Measurements from ENCODE around the gene ANKS6.

The ANKS6 gene

DNA sequence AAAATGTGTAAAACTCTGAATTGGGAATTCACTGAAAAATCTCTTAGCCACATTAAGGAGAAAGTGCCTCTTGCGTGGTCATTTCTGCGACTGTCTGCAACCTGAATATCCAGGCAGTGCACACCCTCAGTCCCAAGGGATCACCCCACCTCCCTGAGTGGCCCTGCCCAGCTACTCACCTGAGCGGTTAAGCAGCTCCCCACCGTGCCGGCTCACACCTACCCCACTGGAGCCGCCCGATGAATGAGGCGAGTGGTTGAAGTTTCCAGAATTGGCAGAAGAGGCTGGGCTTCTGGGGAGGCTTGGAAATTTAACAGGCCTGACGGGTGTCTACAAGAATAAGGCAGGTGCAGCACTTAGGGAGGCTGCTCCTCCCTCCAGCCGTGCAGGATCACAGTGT, 25.6 kb downstream of the ANKS6 start:
- DNase-seq = no peak

GRCh38 chr9:98768344-98768743, 28.0 kb downstream of the ANKS6 start:
- no peak for DNase-seq

- DNase-seq = no peak
These were observed 28.4 kb downstream of the ANKS6 start for GRCh38 chr9:98767915-98768314.

- DNase-seq = no peak
These were observed 29.2 kb downstream of the ANKS6 start for GRCh38 chr9:98767196-98767595.

- DNase-seq = no peak
These were observed 29.8 kb downstream of the ANKS6 start for GRCh38 chr9:98766586-98766985.

- DNase-seq = no peak
These were observed 31.1 kb downstream of the ANKS6 start for GRCh38 chr9:98765256-98765655.

DNA sequence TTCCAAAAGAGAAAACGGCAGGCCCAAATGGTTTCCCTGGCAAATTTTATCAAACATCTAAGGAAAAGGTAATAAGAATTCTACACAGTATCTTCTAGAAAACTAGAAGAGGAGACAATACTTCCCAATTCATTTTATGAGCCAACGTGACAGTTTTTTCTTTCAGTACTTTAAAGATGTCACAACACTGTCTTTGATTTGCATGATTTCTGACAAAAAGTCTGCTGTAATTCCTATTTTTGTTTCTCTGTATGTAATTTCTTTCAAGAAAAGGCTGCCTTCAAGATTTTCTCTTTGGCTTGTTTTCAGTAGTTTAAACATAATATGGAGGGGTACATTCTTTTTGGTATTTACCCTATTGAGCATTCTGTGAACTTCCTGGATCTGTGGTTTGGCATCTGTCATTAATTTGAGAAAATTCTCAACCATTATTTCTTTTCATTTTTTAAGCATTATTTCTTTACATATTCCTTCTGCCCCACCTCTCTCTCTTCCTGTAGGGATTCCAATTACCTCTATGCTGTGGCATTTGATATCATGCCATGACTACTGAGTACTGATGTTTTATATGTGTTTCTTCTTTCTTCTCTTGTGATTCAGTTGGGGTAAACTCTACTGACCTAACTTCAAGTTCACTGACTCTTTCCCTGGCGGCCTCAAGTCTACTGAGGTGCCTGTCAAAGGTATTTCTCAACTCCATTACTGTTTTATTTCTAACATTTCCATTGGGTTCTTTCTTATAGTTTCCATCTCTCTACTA, 32.2 kb downstream of the ANKS6 start:
- DNase-seq = no peak

- DNase-seq = no peak
These were observed 36.1 kb downstream of the ANKS6 start for GRCh38 chr9:98760231-98760630.

- DNase-seq = no peak
These were observed 41.2 kb downstream of the ANKS6 start for GRCh38 chr9:98755006-98755618.

- DNase-seq = no peak
These were observed 45.1 kb downstream of the ANKS6 start for GRCh38 chr9:98751210-98751609.

- no peak for DNase-seq
These were observed 45.8 kb downstream of the ANKS6 start for GRCh38 chr9:98750364-98751060.

DNA sequence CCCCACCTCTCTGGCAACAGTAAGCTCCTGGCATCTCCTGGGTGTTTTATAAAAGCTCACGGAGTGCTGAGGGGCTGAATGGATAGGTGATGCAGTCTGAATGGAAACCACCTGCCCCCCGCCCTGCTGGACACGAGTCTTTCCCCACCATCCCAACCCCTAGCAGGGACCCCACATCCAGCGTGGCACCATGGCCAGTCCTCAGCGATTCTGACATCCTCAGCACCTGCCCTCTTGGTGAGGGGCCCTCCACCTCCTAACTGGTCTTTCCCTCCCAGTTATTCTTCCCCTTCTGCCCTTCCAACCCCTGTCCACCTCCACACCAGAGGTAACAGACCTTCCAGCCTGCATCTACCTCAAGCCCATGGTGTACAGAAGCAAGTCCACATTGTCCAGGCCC, 48.9 kb downstream of the ANKS6 start:
- no peak for DNase-seq

GRCh38 chr9:98745470-98745869, 50.9 kb downstream of the ANKS6 start:
- no peak for DNase-seq

GRCh38 chr9:98743818-98744611, 52.3 kb downstream of the ANKS6 start:
- DNase-seq = no peak

- no peak for DNase-seq
These were observed 53.0 kb downstream of the ANKS6 start for GRCh38 chr9:98743329-98743728.

GRCh38 chr9:98742325-98743280, 53.8 kb downstream of the ANKS6 start:
- DNase-seq = no peak

DNA sequence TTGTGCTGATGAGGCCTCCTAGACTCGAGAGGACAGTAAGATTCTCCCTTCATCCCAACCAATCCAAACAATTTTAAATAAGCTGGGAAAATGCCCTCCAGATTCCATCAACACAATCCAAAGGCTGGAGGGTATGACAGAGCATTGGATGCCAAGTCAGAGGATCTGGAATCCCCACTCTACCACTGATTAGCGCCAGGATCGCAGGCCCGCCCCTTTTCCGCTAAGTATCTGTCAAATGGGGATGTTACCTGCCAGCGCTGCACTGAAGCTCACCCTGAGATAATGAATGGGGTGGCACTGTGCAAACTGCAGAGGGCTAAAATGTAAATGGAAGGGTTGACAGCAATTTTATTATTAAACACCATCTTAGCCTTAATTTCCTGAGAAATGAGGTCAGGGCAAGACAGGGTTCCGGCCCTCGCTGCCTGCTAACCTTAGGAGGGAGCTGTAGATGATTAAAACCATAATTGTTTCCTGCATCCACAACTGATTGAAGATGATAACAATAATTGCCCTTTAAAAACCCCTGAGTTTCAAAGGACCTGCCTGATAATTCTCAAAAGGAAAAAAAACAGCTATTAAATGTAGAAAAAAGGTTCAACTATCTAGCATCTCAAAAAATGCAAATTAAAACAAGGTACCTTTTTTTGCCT, 56.0 kb downstream of the ANKS6 start:
- no peak for DNase-seq

DNA sequence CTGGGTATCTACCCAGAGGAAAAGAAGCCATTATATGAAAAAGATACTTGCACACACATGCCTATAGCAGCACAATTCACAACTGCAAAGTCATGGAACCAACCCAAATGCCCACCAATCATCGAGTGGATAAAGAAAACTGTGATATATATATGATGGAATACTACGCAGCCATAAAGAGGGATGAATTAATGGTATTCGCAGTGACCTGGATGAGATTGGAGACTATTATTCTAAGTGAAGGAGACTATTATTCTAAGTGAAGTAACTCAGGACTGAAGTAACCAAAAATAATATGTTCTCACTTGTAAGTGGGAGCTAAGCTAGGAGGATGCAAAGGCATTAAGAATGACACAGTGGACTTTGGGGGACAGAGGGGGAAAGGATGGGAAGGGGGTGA, 57.6 kb downstream of the ANKS6 start:
- DNase-seq = no peak

- no peak for DNase-seq
These were observed 60.1 kb downstream of the ANKS6 start for GRCh38 chr9:98736226-98736625.

- DNase-seq = no peak
These were observed 63.6 kb downstream of the ANKS6 start for GRCh38 chr9:98732801-98733200.

GRCh38 chr9:98732091-98732490, 64.3 kb downstream of the ANKS6 start:
- no peak for DNase-seq

DNA sequence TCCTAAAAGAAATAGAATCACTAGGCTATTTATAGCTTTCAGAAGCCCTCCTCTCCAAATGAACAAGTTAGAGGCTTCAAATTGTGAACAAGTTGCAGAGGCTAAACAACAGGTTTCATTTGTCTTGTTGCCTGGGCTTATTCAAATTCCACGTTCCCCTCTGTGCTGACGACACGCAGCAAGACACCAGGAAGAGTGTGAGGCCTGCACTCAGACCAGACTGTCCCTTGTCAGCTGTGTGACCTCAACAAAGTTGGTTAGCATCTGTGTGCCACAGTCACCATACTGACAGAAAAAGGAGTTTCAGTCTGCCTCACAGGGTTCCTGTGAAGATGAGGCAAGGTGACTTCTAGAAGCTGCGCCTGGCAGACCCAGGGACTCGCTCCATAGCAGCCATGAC, 65.5 kb downstream of the ANKS6 start:
- DNase-seq = no peak
